GM13977 (cell line): ENCODE measurements around the gene MLLT1.

Experiments used
- DNase-seq: peaks from one replicate; pipeline ENCODE4 v3.0.0; 2012; ENCODE audit warnings: low spot score
- CTCF ChIP-seq: IDR thresholded peaks from 2 replicates; pipeline ENCODE4 v1.5.1; 2012; ENCODE audit warnings: mild to moderate bottlenecking, control low read depth; ENCODE audit not compliant: insufficient read depth; ENCODE audit errors: extremely low read depth, missing control alignments
- in situ Hi-C: fragments of 300-500 bp; cut with MboI; formaldehyde crosslinking; loops from one replicate; pipeline ENCODE4 v1.12.0; 2022; ENCODE audit warnings: low sequenced_read_pairs, low pct_unique_long_range_greater_than_20kb, mixed read lengths, inconsistent platforms; ENCODE audit not compliant: unreplicated experiment

The MLLT1 gene

GRCh38 chr19:6271721-6272410 lies 7.9 kb downstream of the MLLT1 start:
- in situ Hi-C loops = no loop called here
- no peak for TF ChIP-seq CTCF
- DNase-seq = peak; percentile 16

- peak; percentile 1 for TF ChIP-seq CTCF
- in situ Hi-C loops = no loop called here
- peak; percentile 26 for DNase-seq
Measured at GRCh38 chr19:6271251-6271650, 8.5 kb downstream of the MLLT1 start.

- in situ Hi-C loops = no loop called here
Measured at GRCh38 chr19:6270822-6271221, 9.0 kb downstream of the MLLT1 start.

GRCh38 chr19:6270076-6270745 lies 9.6 kb downstream of the MLLT1 start:
- no peak for DNase-seq
- in situ Hi-C loops = no loop called here
- TF ChIP-seq CTCF = no peak

More at GRCh38 chr19:6270822-6271221, 9.0 kb downstream of the MLLT1 start:
- no peak for DNase-seq
- TF ChIP-seq CTCF = no peak

- in situ Hi-C loops = no loop called here
- no peak for TF ChIP-seq CTCF
- DNase-seq = peak; percentile 8
Measured at GRCh38 chr19:6269101-6269886, 10.5 kb downstream of the MLLT1 start.

GRCh38 chr19:6268382-6268771 lies 11.4 kb downstream of the MLLT1 start:
- in situ Hi-C loops = no loop called here
- DNase-seq = no peak
- no peak for TF ChIP-seq CTCF
